ENCODE measurements around the gene GMDS. TPM values are rescaled to one million over a fixed set of nuclear protein-coding genes. Genes with fewer than 3 reads are reported as not detected.

The GMDS gene
- polyA plus RNA-seq, 4 donors: 29.7 to 80.9 (median 73.4) TPM

DNA sequence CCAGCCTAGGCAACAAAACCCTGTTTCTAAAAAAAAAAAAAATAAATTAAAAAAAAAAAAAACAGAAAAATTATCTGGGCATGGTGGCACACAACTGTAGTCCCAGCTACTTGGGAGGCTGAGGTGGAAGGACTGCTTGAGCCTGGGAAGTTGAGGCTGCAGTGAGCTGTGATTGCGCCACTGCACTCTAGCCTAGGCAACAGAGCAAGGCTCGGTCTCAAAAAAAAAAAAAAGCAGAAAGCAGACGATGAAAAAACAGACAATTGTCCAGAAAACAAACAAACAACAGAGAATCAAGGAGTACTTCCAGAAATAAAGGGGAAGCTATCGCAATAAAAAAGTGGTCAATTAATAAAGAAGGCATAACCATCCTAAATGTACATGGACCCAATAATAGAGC, 229.4 kb downstream of the GMDS start:
- DNase-seq (ENCODE audit: low read depth in 4 of 4, low spot score in 3 of 4): no peak

GRCh38 chr6:2008383-2008976, 236.9 kb downstream of the GMDS start:
- no peak for DNase-seq (ENCODE audit: low read depth in 4 of 4, low spot score in 3 of 4)

- DNase-seq (ENCODE audit: low read depth in 4 of 4, low spot score in 3 of 4): no peak
These were observed 238.2 kb downstream of the GMDS start for GRCh38 chr6:2007165-2007564.

- no peak for DNase-seq (ENCODE audit: low read depth in 4 of 4, low spot score in 3 of 4)
These were observed 240.5 kb downstream of the GMDS start for GRCh38 chr6:2004888-2005287.

DNA sequence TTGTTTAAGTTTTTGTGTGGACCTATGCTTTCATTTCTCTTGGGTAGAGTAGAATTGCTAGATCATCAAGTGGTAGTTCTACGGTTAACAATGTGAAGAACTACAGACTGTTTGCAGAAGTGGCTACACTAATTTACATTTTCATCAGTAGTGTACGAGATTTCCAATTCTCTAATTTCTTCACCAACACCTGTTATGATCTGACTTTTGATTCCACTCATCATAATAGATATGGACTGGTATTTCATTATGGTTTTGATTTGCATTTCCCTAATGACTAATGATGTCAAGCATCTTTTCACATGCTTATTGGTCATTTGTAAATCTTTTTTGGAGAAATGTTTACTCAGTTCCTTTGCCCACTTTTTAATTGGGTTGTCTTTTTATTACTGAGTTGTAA, 244.4 kb downstream of the GMDS start:
- no peak for DNase-seq (ENCODE audit: low read depth in 4 of 4, low spot score in 3 of 4)

GRCh38 chr6:1997702-1998101, 247.7 kb downstream of the GMDS start:
- no peak for DNase-seq (ENCODE audit: low read depth in 4 of 4, low spot score in 3 of 4)

GRCh38 chr6:1995636-1996035, 249.8 kb downstream of the GMDS start:
- DNase-seq (ENCODE audit: low read depth in 4 of 4, low spot score in 3 of 4): no peak

DNA sequence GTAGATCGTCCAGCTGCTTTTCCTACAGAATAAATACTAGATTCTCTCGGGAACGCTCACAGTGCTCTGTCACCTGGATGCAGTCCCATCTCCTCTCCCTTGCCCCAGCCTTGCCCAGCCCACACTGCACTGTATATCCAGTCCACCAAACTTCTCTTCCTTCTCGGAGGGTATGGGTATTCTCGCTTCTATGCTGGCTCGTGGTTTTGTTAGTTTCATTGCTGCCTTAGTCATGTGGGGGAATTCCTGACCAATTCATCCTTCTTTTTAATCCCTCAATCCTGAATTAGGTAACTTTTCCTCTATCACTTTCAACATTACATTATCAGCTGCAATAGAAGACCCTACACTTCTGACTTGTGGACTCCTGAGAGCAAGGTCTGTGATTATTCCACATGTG, 252.4 kb downstream of the GMDS start:
- DNase-seq (ENCODE audit: low read depth in 4 of 4, low spot score in 3 of 4): no peak

DNA sequence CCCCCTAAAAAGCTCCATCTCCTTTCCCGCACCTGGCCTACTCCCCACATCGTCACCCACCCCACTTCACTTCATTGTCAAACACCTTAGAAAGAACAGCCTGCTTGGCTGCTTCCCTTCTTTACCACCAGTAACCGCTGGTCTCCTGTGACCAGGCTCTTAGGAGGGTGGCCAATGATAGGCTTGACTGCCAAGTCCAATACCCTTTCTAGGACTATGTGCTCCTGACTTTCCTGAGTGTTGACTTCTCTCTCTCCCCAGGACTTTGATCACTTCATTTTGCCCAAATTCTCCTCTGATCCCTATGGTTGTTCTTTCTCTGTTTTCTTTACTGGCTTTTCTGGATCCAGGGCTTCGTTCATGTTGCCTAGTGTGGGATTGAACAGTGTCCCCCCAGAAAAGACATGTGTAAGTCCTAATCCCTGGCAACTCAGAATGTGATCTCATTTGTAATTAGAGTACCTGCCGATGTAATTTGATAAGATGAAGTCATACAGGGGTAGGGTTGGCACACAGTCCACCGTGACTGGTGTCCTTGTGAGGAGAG, 254.0 kb downstream of the GMDS start:
- DNase-seq (ENCODE audit: low read depth in 4 of 4, low spot score in 3 of 4): no peak

DNA sequence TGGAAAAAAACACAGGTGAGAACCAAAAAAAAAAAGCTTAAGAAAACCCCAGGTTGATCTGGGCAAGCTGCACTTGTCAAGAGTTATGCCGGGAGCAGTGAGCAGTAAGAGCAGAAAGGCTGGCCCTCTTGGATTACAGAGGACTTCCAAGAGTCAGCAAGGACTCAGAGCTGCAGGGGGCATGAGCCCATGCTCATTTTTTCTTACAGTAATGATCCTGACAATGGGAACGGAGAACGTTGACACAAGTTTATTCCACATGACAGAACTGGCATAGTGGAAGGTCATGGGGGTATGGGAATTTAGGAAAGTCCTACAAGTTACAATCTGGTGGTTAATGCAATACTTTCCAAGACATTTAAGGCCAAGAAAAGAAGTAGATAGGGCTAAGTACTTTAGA, 256.6 kb downstream of the GMDS start:
- no peak for DNase-seq (ENCODE audit: low read depth in 4 of 4, low spot score in 3 of 4)

DNA sequence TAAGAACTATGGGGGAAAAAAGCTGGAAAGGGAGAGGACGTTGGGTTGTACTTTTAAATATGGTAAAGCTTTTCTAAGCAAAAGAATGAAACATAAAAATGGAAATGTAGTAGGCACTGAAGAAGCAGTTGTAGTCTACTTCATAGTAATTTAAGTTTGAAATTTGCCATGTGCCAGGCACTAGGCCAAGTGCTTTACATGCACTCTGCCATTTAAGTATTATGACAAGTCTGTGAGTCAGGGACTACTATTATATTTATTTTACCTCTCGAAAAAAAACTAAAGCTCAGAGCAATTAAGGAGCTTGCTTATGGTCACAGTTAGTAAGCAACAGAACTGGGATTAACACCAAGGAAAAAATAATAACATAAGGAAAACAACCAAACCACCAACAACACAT, 257.8 kb downstream of the GMDS start:
- DNase-seq (ENCODE audit: low read depth in 4 of 4, low spot score in 3 of 4): no peak

DNA sequence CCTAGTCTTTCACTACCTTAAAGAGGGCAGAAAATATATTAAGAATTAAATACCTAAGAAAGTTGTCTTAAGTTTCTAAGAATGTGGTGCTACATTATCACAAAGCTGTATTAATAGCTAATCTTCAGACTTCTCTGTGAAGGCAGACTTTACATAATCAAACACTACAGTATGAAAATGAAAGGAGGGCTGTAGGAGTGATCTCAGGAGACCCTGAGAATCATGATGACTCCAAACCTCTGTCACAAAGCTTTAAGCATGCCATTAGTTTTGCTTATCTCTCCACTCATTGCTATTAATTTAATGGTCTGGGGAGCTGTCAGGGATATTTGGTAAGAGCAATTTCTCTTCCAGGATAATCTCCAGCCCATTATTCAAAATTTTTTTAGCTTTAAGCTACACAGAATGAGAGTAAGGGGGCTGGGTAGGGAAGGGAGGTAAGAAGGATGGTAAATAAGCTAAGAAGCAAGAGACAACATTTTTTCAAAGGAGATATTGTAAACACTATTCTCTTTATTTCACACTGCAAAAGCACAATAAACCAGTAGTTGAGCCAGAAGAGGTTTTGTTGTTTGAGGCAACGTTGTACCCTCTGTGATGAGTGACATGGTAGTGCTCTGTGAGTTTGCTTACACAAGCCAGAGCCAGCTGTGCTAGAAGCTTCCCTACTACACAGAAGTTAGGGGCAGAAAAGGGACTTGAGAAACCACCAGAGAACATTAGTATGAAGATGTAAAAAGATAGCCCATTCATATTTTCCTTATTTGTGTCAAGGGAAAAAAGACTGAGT, 258.8 kb downstream of the GMDS start:
- DNase-seq (ENCODE audit: low read depth in 4 of 4, low spot score in 3 of 4): no peak

GRCh38 chr6:1984346-1984994, 260.9 kb downstream of the GMDS start:
- DNase-seq (ENCODE audit: low read depth in 4 of 4, low spot score in 3 of 4): no peak

- no peak for DNase-seq (ENCODE audit: low read depth in 4 of 4, low spot score in 3 of 4)
These were observed 261.6 kb downstream of the GMDS start for GRCh38 chr6:1983850-1984249.

- no peak for DNase-seq (ENCODE audit: low read depth in 4 of 4, low spot score in 3 of 4)
These were observed 272.4 kb downstream of the GMDS start for GRCh38 chr6:1972962-1973361.

GRCh38 chr6:1971612-1972011, 273.8 kb downstream of the GMDS start:
- no peak for DNase-seq (ENCODE audit: low read depth in 4 of 4, low spot score in 3 of 4)

DNA sequence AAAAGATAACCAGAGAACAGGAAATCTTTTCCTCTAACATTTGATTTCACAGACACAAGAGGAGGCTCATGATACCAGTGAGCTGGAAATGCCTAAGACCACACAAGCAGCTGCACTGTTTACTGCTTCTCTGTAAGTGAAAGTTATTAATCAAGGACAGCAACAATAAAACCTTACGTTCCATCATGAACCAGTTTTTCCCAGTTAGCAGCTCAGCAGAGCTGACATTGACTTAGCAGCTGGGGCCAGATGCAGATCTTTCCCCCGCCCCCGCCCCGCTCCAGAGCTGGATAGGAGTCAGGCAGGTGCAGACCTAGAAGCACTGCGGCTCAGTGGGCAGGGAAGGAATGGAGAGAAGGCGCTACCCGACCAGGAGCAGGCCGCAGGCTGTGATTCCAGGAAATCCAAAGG, 275.2 kb downstream of the GMDS start:
- DNase-seq (ENCODE audit: low read depth in 4 of 4, low spot score in 3 of 4): peak in 2 of 4 donors; percentile 36 to 44

- DNase-seq (ENCODE audit: low read depth in 4 of 4, low spot score in 3 of 4): no peak
These were observed 278.7 kb downstream of the GMDS start for GRCh38 chr6:1966713-1967112.

- DNase-seq (ENCODE audit: low read depth in 4 of 4, low spot score in 3 of 4): peak in 1 of 4 donors; percentile 20
These were observed 279.7 kb downstream of the GMDS start for GRCh38 chr6:1965596-1966224.

DNA sequence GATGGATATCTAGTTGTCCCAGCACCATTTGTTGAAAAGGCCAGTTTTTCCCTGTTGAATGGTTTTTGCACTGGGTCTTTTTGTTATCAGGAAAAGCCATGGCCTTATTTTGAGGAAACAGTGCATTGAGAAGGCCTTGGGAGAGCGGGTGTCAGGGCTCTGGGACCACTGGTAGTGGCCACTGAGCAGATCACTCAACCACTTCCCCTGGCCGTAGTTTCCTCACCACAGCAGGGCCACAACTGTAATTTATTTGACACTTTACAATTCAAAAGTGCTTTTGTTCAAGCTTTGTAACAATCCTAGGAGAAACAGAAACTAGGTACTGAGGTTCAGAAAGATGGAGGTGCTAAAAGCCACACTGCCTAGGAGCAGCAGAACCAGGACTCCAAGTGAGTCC, 281.8 kb downstream of the GMDS start:
- DNase-seq (ENCODE audit: low read depth in 4 of 4, low spot score in 3 of 4): no peak

GRCh38 chr6:1962201-1962600, 283.2 kb downstream of the GMDS start:
- no peak for DNase-seq (ENCODE audit: low read depth in 4 of 4, low spot score in 3 of 4)

Data from left renal pelvis (tissue), 4 donors.